Gastroesophageal sphincter (tissue), 4 donors: ENCODE data around the gene PNPLA7. TPM values are rescaled to one million over a fixed set of nuclear protein-coding genes. Genes with fewer than 3 reads are reported as not detected.

Experiments
- ATAC-seq: fragments of 150-250 bp; one replicate; pipeline ENCODE4 v1.9.1; 2016; ENCODE audit warnings: mild to moderate bottlenecking, moderate library complexity
- H3K27ac ChIP-seq, 4 donors: fragments of 200-600 bp; sonication (generic) in 3 of 4; 1 replicate in 3 of 4; 2 replicates in 1 of 4; pipeline ENCODE4 v1.5.1; 2016 to 2019
- H3K27me3 ChIP-seq: fragments of 200-600 bp; sonication (generic); one replicate; pipeline ENCODE4 v1.5.1; 2019
- H3K36me3 ChIP-seq, 2 donors: fragments of 200-600 bp; sonication (generic); one replicate each; pipeline ENCODE4 v1.5.1; 2019; ENCODE audit warnings: control low read depth in 1 of 2
- H3K4me1 ChIP-seq, 3 donors: fragments of 200-600 bp; sonication (generic); 1 replicate in 2 of 3; 2 replicates in 1 of 3; pipeline ENCODE4 v1.5.1; 2016 to 2019; ENCODE audit warnings: control low read depth in 2 of 3
- H3K4me3 ChIP-seq, 2 donors: fragments of 200-600 bp; sonication (generic); one replicate each; pipeline ENCODE4 v1.5.1; 2019; ENCODE audit warnings: mild to moderate bottlenecking in 1 of 2, moderate library complexity in 1 of 2
- H3K9me3 ChIP-seq, 3 donors: fragments of 200-600 bp; sonication (generic); one replicate each; pipeline ENCODE4 v1.5.1; 2017 to 2019; ENCODE audit warnings: control low read depth in 2 of 3
- EP300 ChIP-seq: sonication (generic); formaldehyde crosslinking; IDR thresholded peaks from one replicate; pipeline ENCODE4 v1.6.1; 2017; ENCODE audit warnings: antibody characterized with exemption, mild to moderate bottlenecking
- POLR2A ChIP-seq, 2 donors: fragments of 450-650 bp; IDR thresholded peaks; one replicate each; pipeline ENCODE4 v1.6.1; 2017; ENCODE audit warnings: antibody characterized with exemption in 2 of 2, mild to moderate bottlenecking in 2 of 2, moderate library complexity in 1 of 2
- POLR2AphosphoS5 ChIP-seq: sonication (generic); formaldehyde crosslinking; IDR thresholded peaks from one replicate; pipeline ENCODE4 v1.6.1; 2017; ENCODE audit warnings: antibody characterized with exemption
- WGBS, 2 donors: methylation state at CpG; one replicate each; pipeline ENCODE4 v1.1.5; 2018; ENCODE audit warnings: low coverage in 1 of 2; 5-methylcytosine and 5-hydroxymethylcytosine counted together
- total RNA-seq, 4 donors: library from RNA; depleted of rRNA; stranded (reverse); fragments of >200 nt; gene quantifications; one replicate each; pipeline ENCODE4 v1.1.0, GENCODE V29; 2016
- TF ChIP-seq, protein P1 (sequence below), 4 experiments: fragments of 200-600 bp in 2 of 4; fragments of 450-650 bp in 2 of 4; sonication (generic) in 1 of 4; IDR thresholded peaks; one replicate each; pipeline ENCODE4 v1.5.1; 2017 to 2019; ENCODE audit warnings: antibody characterized with exemption in 4 of 4, mild to moderate bottlenecking in 2 of 4, moderate library complexity in 2 of 4

PNPLA7 gene
- total RNA-seq, 4 donors from 2014 or later, result 2.0 to 11.2 (median 6.6) TPM

DNA sequence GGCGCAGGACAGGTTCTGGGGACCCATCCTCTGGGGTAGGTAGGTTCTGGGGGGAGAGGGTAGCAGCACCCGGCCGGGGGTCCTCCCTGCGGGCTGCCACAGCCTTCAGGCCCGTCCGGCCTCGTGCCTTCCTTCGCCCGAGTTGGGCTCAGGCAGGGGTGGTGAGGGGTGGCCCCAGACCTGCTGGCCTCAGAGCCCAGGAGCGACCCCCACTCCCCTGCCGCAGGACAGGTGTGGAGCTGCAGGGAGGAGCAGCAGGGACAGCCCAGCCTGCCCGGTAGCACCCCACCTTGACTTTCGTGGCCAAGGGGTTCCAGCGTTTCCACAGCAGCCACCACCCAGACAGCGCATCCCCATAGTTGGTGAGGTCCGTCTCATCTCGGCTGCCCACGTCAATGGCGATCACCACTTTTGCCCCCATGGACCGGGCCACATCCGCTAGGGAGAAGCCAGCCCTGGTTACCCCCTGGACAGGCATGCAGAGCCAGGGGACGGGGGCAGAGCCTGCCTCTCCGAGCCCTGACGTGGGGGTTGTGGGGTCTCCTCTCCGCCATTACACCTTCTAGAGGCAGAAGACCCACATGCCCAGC is 87.7 kb downstream of the PNPLA7 start:
- no peaks in the 10 kb centered on the region for H3K27me3 ChIP-seq
- H3K36me3 ChIP-seq, result peaks cover 0 to 19% of the 10 kb centered on the region in 2 donors
- no peak overlapping the region for H3K4me3 ChIP-seq
- no peaks in the 10 kb centered on the region for H3K9me3 ChIP-seq
- WGBS, 2 donors, result no CpG with 5 or more reads among the region's 25 CpGs
- no peak overlapping the region for H3K27ac ChIP-seq
- ATAC-seq, result no peak
- H3K4me1 ChIP-seq, result peaks cover 0 to 39% (median 21%) of the 10 kb centered on the region in 3 donors
- TF ChIP-seq POLR2AphosphoS5 (no peak), EP300 (no peak), POLR2A (IDR thresholded peaks at IDR 0.05) (no peak)
- TF ChIP-seq, protein P1, sequence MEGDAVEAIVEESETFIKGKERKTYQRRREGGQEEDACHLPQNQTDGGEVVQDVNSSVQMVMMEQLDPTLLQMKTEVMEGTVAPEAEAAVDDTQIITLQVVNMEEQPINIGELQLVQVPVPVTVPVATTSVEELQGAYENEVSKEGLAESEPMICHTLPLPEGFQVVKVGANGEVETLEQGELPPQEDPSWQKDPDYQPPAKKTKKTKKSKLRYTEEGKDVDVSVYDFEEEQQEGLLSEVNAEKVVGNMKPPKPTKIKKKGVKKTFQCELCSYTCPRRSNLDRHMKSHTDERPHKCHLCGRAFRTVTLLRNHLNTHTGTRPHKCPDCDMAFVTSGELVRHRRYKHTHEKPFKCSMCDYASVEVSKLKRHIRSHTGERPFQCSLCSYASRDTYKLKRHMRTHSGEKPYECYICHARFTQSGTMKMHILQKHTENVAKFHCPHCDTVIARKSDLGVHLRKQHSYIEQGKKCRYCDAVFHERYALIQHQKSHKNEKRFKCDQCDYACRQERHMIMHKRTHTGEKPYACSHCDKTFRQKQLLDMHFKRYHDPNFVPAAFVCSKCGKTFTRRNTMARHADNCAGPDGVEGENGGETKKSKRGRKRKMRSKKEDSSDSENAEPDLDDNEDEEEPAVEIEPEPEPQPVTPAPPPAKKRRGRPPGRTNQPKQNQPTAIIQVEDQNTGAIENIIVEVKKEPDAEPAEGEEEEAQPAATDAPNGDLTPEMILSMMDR (IDR thresholded peaks at IDR 0.05), result no peak

DNA sequence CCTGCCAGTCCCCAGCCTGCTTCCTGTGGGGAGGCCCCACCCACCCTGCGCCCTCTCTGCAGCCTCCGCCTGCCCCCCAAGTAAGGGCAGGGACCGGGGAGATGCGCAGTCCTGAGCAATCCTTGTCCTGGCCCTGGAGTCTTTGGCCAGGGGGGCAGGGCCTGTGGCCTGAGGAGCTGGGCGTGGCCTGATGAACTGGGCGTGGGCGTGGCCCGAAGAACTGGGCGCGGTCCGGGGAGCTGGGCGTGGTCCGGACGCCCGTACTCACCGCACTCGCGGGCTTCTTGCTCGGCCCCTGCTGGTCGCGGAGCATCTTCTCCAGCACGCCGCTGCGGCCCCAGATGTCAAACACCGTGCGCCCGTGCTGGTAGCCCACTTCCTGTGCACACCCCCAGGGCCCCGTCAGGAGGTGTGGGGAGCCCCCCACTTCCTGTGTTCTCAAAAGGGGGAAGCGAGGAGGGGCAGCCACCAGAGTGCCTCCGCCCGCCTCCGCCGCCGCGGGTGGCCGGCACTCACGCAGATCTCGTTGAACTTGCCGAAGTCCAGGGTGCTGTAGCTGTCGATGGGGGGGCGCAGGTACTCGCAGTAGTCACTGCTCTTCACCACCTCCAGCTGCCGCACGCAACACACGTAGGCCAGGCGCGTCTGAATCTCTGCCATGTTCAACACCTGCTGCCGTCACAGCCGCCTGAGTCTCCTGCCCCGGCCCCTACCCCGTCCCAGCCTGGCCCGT is 88.4 kb downstream of the PNPLA7 start:
- H3K4me3 ChIP-seq, result no peak overlapping the region
- TF ChIP-seq, protein P1 (IDR thresholded peaks at IDR 0.05), result peak in 1 of 4 experiments; percentile 10
- TF ChIP-seq POLR2A (IDR thresholded peaks at IDR 0.05) (no peak), POLR2AphosphoS5 (no peak), EP300 (no peak)
- H3K4me1 ChIP-seq, result peaks cover 0 to 46% (median 21%) of the 10 kb centered on the region in 3 donors

DNA sequence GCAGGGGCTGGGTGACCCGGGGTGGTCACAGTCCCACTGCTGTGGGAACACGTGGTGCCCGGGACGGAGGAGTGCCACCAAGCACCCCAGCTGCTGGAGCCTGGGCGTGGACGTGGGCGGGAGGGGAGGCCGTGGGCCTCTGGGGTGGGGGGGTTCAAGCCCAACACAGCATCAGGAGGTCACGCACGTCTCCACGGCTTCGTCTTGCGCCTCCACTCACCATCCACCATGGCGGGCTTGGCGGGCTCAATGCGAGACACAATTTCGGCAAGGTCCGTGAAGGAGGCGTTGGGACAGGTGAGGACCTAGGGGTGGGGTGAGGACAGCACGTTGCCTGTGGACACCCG is 88.9 kb downstream of the PNPLA7 start:
- Histone ChIP-seq H3K9me3 (no peaks in the 10 kb centered on the region), H3K27ac (no peak overlapping the region), H3K36me3 (peaks cover 0 to 31% of the 10 kb centered on the region in 2 donors), H3K4me1 (peaks cover 0 to 52% (median 21%) of the 10 kb centered on the region in 3 donors), H3K4me3 (no peak overlapping the region), H3K27me3 (no peaks in the 10 kb centered on the region)
- no peak for ATAC-seq
- 100% methylated on average over 1 of the region's 21 CpGs; no CpG with 5 or more reads in 1 of the 2 donors for WGBS, 2 donors
- TF ChIP-seq, protein P1 (IDR thresholded peaks at IDR 0.05), result no peak
- TF ChIP-seq POLR2A (IDR thresholded peaks at IDR 0.05) (no peak), POLR2AphosphoS5 (no peak), EP300 (no peak)

More for the DNA sequence above, 88.4 kb downstream of the PNPLA7 start:
- no CpG with 5 or more reads among the region's 52 CpGs for WGBS, 2 donors
- Histone ChIP-seq H3K9me3 (no peaks in the 10 kb centered on the region), H3K27me3 (no peaks in the 10 kb centered on the region), H3K36me3 (peaks cover 0 to 25% of the 10 kb centered on the region in 2 donors), H3K27ac (no peak overlapping the region)
- peak; percentile 8 for ATAC-seq

DNA sequence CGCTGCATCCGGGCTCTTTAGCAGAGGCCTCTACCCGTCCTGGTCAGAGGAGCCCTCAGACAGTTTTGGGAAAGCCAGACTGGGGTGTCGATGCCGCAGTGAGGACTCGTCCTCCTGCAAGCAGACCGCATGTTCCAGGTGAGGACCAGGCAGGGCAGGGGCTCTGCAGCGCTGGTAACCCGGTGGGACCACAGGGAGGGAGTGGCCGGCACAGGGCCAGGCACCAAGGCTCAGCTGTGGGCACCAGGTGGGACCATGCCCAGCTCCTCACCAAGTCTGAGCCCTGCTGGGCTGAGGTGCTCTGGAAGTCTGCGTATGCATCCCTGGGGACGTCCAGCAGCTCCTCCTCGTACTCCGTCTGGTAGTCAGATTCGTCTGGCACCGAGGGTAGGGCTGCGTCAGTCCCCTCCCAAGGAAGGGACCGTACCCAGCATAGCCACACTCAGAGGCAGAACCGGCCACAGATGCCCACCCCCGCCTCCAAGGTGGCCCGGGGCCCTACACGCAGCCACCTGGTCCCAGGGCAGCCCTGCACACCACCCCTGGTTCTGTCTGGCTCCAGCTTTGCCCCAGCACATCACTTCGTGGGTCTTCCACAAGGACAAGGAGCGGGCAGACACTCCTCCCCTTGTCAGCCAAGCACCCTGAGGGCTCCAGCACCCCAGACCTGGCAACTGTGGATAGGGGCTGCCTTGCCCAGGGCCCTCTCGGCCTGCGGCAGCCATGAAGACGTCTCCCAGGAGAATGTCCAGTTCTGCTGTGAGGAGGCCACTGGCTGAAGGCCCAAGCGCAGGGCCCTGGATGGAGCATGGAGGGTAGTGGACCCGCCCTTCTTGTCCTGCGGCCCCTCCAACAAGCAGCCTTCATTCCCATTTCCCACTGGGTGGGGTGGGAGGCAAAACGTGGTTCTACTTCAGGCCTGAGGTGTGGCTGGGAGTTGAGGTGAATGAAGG is 89.6 kb downstream of the PNPLA7 start:
- no peak for ATAC-seq
- TF ChIP-seq POLR2A (IDR thresholded peaks at IDR 0.05) (no peak), POLR2AphosphoS5 (no peak), EP300 (no peak)
- TF ChIP-seq, protein P1 (IDR thresholded peaks at IDR 0.05), result no peak
- Histone ChIP-seq H3K9me3 (no peaks in the 10 kb centered on the region), H3K27me3 (no peaks in the 10 kb centered on the region), H3K4me1 (peaks cover 0 to 58% (median 21%) of the 10 kb centered on the region in 3 donors), H3K27ac (peak overlapping the region in 1 of 4 donors; percentile 80), H3K4me3 (no peak overlapping the region), H3K36me3 (peaks cover 0 to 37% of the 10 kb centered on the region in 2 donors)
- 87% methylated on average over 3 of the region's 31 CpGs; no CpG with 5 or more reads in 1 of the 2 donors for WGBS, 2 donors
